Keratinocyte (primary cell): ENCODE results near the gene RAB27B. TPM values are rescaled to one million over a fixed set of nuclear protein-coding genes. Genes with fewer than 3 reads are reported as not detected.
A peak's percentile ranks its signal among the peaks of the same experiment; 100 is the strongest.

Experiments
- DNase-seq: peaks from one replicate; pipeline ENCODE4 v3.0.0-alpha.2; 2011; ENCODE audit warnings: low read depth, missing footprints, low spot score
- FAIRE-seq: peaks from 2 replicates; lab custom pipeline; 2011; peaks lifted over from hg19 to GRCh38; lab: Jason Lieb, UNC
- H2AFZ ChIP-seq: 2 replicates; pipeline ENCODE4 v1.6.0; 2012; ENCODE audit warnings: low read length, control low read depth, inconsistent platforms; ENCODE audit not compliant: control insufficient read depth
- H3K27ac ChIP-seq: 2 replicates; pipeline ENCODE4 v1.5.1; 2011; ENCODE audit warnings: low read length; ENCODE audit not compliant: control insufficient read depth, insufficient read depth
- H3K27me3 ChIP-seq: 3 replicates; pipeline ENCODE4 v1.6.0; 2011; ENCODE audit warnings: low read length; ENCODE audit not compliant: control insufficient read depth, insufficient read depth; ENCODE audit errors: extremely low read depth
- H3K36me3 ChIP-seq, 2 experiments: 2 replicates in 1 of 2; 3 replicates in 1 of 2; pipeline ENCODE4 v1.5.1; 2011; ENCODE audit warnings: low read length in 2 of 2, mild to moderate bottlenecking in 1 of 2; ENCODE audit not compliant: control insufficient read depth in 2 of 2, insufficient read depth in 2 of 2; ENCODE audit errors: extremely low read depth in 1 of 2
- H3K4me1 ChIP-seq: 3 replicates; pipeline ENCODE4 v1.5.1; 2011; ENCODE audit warnings: low read length; ENCODE audit not compliant: control insufficient read depth, insufficient read depth; ENCODE audit errors: extremely low read depth
- H3K4me2 ChIP-seq: 3 replicates; pipeline ENCODE4 v1.6.0; 2011; ENCODE audit warnings: low read depth, low read length; ENCODE audit not compliant: control insufficient read depth, insufficient read depth; ENCODE audit errors: extremely low read depth
- H3K4me3 ChIP-seq, 3 experiments: fragments of 200-600 bp in 1 of 3; sonication (generic) in 1 of 3; 2 replicates in 2 of 3; 3 replicates in 1 of 3; pipeline ENCODE4 v1.5.1; 2011 to 2016; ENCODE audit warnings: low read length in 3 of 3, mild to moderate bottlenecking in 3 of 3, control low read depth in 2 of 3, inconsistent platforms in 1 of 3, low read depth in 1 of 3, mixed read lengths in 1 of 3, mixed run types in 1 of 3, moderate library complexity in 1 of 3; ENCODE audit not compliant: control insufficient read depth in 2 of 3, insufficient read depth in 2 of 3; ENCODE audit errors: extremely low read depth in 1 of 3
- H3K79me2 ChIP-seq: 2 replicates; pipeline ENCODE4 v1.6.0; 2012; ENCODE audit warnings: low read length; ENCODE audit not compliant: control insufficient read depth, insufficient read depth
- H3K9ac ChIP-seq: 3 replicates; pipeline ENCODE4 v1.6.0; 2011; ENCODE audit warnings: low read length; ENCODE audit not compliant: control insufficient read depth, insufficient read depth; ENCODE audit errors: extremely low read depth
- H3K9me1 ChIP-seq: 3 replicates; pipeline ENCODE4 v1.6.0; 2011; ENCODE audit warnings: low read length; ENCODE audit not compliant: control insufficient read depth, insufficient read depth; ENCODE audit errors: extremely low read depth
- H3K9me3 ChIP-seq: 2 replicates; pipeline ENCODE4 v1.5.1; 2012; ENCODE audit warnings: low read depth, low read length; ENCODE audit not compliant: control insufficient read depth
- H4K20me1 ChIP-seq: 3 replicates; pipeline ENCODE4 v1.6.0; 2011; ENCODE audit warnings: low read length; ENCODE audit not compliant: control insufficient read depth, insufficient read depth; ENCODE audit errors: extremely low read depth
- EZH2 ChIP-seq: IDR thresholded peaks from one replicate; pipeline ENCODE4 v1.6.1; 2012; ENCODE audit warnings: inconsistent platforms, mild to moderate bottlenecking, low read length, moderate library complexity
- dilution Hi-C: fragments of 300-500 bp; cut with MboI; formaldehyde crosslinking; loops from one replicate; pipeline ENCODE4 v1.7.0; 2020; ENCODE audit warnings: low sequenced_read_pairs; ENCODE audit not compliant: extremely low pct_ligation_motif_present
- polyA plus RNA-seq, 5 experiments: library from polyadenylated mRNA; depleted of rRNA in 3 of 5; stranded (reverse) in 3 of 5; stranded (forward) in 1 of 5; unstranded in 1 of 5; fragments of >200 nt; gene quantifications; 1 replicate in 1 of 5; 2 replicates in 3 of 5; 3 replicates in 1 of 5; pipeline versions ENCODE4 v1.2.1 to v1.2.3, GENCODE V29; 2011 to 2012; ENCODE audit warnings: missing spikeins in 2 of 5, low read depth in 1 of 5, low replicate concordance in 1 of 5
- TF ChIP-seq, protein P1 (sequence below), 3 experiments: IDR thresholded peaks in 1 of 3; conservative IDR thresholded peaks in 1 of 3; optimal IDR thresholded peaks in 1 of 3; 2 replicates in 2 of 3; 3 replicates in 1 of 3; pipeline versions ENCODE3 to v1.5.1; 2011; ENCODE audit warnings: low read length in 3 of 3, mild to moderate bottlenecking in 3 of 3, moderate library complexity in 2 of 3, control low read depth in 1 of 3, inconsistent platforms in 1 of 3; ENCODE audit not compliant: insufficient read depth in 2 of 3; ENCODE audit errors: extremely low read depth in 1 of 3

RAB27B gene
- polyA plus RNA-seq, 1 donor (not counting 4 experiments of a cell fraction or from before 2014, with no cell fraction given): 4.2 TPM

GRCh38 chr18:54802686-54803395 is 25.4 kb upstream of the RAB27B start:
- Histone ChIP-seq H3K27ac (no peak overlapping the region), H3K9me1 (no peaks in the 10 kb centered on the region), H4K20me1 (no peaks in the 10 kb centered on the region), H3K36me3 (no peaks in the 10 kb centered on the region), H3K4me2 (no peak overlapping the region), H3K9ac (no peak overlapping the region), H3K9me3 (no peaks in the 10 kb centered on the region), H3K4me3 (no peak overlapping the region), H2AFZ (no peak overlapping the region), H3K27me3 (no peaks in the 10 kb centered on the region), H3K79me2 (no peaks in the 10 kb centered on the region), H3K4me1 (peaks cover 12% of the 10 kb centered on the region)
- dilution Hi-C loops: no loop called here
- FAIRE-seq (no peak), DNase-seq (no peak)
- TF ChIP-seq, protein P1, sequence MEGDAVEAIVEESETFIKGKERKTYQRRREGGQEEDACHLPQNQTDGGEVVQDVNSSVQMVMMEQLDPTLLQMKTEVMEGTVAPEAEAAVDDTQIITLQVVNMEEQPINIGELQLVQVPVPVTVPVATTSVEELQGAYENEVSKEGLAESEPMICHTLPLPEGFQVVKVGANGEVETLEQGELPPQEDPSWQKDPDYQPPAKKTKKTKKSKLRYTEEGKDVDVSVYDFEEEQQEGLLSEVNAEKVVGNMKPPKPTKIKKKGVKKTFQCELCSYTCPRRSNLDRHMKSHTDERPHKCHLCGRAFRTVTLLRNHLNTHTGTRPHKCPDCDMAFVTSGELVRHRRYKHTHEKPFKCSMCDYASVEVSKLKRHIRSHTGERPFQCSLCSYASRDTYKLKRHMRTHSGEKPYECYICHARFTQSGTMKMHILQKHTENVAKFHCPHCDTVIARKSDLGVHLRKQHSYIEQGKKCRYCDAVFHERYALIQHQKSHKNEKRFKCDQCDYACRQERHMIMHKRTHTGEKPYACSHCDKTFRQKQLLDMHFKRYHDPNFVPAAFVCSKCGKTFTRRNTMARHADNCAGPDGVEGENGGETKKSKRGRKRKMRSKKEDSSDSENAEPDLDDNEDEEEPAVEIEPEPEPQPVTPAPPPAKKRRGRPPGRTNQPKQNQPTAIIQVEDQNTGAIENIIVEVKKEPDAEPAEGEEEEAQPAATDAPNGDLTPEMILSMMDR (optimal IDR thresholded peaks at IDR 0.05 in 1 of 3, IDR thresholded peaks at IDR 0.05 in 1 of 3, conservative IDR thresholded peaks at IDR 0.05 in 1 of 3; ENCODE audit: extremely low read depth in 1 of 3, insufficient read depth in 2 of 3, low read length in 3 of 3): no peak
- no peak for TF ChIP-seq EZH2

DNA sequence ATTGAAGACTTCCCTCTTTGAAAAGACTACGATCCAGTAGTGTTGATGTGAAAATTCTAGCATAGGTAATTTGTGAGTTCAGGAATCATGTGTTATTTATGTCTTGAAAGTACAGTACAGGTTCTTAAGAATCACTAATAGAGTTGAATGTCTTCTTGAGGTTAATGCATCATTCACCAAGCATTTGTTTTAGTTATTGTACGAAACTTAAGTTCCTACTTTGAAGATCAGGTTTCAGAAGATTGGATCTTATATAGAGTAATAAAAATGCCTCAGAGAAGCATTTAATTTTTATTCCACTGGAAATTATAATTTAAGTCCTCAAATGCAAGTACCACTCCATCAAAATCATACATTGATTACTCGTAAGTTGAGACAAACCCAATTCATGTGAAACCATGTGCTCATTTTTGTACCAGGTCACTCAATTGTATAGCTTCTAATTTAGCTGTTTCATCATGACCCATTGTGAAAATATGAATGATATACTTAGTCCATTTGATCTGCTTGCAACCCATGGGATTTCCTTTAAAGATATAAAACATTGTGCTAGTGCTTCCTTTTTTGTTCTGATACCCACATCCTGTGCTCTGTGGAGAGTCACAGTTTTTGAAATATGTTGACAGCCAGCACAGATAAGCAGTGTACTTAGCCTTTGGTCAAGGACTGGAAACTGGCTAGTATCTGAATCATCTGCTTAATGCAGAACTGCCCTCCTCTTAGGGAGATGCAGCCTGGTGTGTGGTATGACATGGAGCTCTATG is 22.5 kb upstream of the RAB27B start:
- TF ChIP-seq, protein P1 (optimal IDR thresholded peaks at IDR 0.05 in 1 of 3, IDR thresholded peaks at IDR 0.05 in 1 of 3, conservative IDR thresholded peaks at IDR 0.05 in 1 of 3; ENCODE audit: extremely low read depth in 1 of 3, insufficient read depth in 2 of 3, low read length in 3 of 3): no peak
- no peak for TF ChIP-seq EZH2
- peak; percentile 57 for FAIRE-seq
- Histone ChIP-seq H3K36me3 (no peaks in the 10 kb centered on the region), H2AFZ (no peak overlapping the region), H3K79me2 (no peaks in the 10 kb centered on the region), H3K9me3 (no peaks in the 10 kb centered on the region), H3K9me1 (no peaks in the 10 kb centered on the region), H3K27me3 (no peaks in the 10 kb centered on the region), H3K9ac (no peak overlapping the region), H3K4me1 (peaks cover 12% of the 10 kb centered on the region), H4K20me1 (no peaks in the 10 kb centered on the region), H3K4me3 (no peak overlapping the region), H3K4me2 (no peak overlapping the region), H3K27ac (no peak overlapping the region)
- dilution Hi-C loops: no loop called here
- no peak for DNase-seq
